ENCODE results near the gene MBD6.
"Not testable (repeated sequence)": the region's sequence is repeated elsewhere in the genome, so short reads cannot be mapped to it uniquely, and the experiment has no call there.

Gene MBD6

DNA sequence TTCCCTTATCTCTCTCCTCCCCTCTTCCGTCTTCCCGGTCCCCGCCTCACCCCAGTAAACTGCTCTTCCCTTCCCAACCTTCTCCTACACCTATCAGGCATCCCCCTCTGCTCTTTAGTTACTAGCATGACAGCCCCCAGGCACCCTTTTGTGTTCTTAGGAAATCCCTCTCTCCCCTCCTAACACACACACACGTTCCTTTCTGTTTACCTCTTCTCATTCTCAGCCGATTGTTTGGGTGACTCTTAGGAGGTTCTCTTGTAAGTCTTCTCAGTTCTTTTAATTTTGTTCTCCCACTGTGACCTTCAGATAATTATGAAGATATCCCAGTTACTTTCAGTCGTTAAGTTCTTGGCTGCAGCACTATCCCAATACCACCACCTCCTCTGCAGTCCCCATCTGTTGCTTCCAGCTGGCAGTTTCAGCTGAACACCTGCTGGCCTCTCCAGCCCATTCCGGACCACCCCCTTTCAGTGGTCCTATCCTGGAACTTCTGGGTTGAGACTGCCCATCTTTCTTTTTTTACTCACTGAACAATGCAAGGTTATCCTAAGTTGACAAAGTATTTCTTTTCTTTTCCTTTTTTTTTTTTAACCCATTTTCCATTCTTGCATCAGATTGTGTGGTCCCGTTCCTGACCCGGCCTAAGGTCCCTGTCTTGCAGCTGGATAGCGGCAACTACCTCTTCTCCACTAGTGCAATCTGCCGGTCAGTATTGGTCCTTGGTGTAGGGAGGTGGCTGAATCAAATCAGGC is 34.0 kb upstream of the MBD6 start:
- no peak for DNase-seq (ENCODE audit: low spot score)

DNA sequence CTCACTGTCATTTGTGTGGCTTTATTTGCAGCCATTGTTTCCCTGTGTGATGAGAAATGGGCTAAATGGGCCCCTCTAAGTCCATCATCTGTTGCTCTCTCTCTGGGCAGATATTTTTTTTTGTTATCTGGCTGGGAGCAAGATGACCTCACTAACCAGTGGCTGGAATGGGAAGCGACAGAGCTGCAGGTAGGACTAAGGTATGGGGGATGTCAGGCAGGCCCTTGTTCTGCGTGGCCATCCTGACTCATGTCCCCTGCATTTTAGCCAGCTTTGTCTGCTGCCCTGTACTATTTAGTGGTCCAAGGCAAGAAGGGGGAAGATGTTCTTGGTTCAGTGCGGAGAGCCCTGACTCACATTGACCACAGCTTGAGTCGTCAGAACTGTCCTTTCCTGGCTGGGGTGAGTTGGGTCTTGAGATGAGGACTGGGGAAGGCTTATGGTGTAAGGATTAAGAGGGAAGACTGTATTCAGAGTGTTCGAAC is 33.4 kb upstream of the MBD6 start:
- no peak for DNase-seq (ENCODE audit: low spot score)

DNA sequence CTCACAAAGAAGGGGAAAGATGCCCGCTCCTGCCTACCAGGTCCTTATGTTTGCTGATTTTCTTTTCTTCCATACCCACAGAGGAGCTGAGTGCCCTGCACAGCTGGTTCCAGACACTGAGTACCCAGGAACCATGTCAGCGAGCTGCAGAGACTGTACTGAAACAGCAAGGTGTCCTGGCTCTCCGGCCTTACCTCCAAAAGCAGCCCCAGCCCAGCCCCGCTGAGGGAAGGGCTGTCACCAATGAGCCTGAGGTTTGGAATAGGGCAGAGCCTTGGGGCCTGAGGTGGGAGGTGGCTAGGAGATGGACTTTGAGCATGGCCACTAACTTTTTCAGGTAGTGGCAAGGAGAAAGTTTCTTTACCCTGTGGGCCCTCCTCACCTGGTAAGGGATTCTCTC is 32.5 kb upstream of the MBD6 start:
- DNase-seq (ENCODE audit: low spot score) = no peak

DNA sequence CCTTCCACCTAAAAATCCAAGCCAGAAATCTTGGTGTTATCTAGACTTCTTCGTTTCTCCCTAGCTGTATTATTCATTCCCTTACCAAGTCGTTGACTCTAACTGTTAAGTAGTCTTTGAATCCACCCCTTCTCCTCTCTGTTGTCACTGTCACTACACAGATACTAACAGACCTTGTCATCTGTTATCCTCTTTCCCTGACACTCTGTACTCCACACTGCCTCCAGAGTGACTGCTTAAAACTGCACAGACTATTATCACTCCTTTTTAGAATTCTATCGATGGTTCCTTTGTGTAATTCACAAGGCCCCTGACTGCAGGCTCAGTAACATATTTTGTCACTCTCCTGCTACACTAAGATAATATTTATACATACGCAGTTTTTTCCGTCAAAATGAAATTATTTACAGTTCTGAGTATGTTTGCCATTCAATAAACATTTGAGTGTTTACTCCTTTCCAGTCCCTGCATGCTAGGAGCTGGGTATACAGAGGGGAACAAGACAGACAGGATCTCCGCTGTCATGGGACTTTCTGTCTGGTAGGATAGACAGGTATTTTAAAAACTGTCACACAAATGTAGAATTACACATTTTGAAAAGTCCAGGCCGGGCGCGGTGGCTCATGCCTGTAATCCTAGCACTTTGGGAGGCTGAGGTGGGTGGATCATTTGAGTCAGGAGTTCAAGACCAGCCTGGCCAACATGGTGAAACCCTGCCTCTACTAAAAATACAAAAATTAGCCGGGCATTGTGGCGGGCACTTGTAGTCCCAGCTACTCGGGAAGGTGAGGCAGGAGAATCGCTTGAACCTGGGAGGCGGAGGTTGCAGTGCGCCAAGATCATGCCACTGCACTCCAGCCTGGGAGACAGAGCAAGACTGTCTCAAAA is 31.0 kb upstream of the MBD6 start:
- no peak for DNase-seq (ENCODE audit: low spot score)

DNA sequence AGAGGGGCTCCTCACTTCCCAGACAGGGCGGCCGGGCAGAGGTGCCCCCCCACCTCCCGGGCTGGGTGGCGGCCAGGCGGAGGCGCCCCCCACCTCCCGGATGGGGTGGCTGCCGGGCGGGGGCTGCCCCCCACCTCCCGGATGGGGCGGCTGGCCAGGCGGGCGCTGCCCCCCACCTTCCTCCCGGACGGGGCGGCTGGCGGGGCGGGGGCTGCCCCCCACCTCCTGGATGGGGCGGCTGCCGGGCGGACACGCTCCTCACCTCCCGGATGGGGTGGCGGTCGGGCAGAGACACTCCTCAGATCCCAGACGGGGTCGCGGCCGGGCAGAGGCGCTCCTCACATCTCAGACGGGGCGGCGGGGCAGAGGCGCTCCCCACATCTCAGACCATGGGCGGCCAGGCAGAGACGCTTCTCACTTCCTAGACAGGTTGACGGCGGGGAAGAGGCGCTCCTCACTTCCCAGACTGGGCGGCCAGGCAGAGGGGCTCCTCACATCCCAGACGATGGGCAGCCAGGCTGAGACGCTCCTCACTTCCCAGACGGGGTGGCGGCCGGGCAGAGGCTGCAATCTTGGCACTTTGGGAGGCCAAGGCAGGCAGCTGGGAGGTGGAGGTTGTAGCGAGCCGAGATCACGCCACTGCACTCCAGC is 27.4 kb upstream of the MBD6 start:
- not testable (repeated sequence) for DNase-seq (ENCODE audit: low spot score)

DNA sequence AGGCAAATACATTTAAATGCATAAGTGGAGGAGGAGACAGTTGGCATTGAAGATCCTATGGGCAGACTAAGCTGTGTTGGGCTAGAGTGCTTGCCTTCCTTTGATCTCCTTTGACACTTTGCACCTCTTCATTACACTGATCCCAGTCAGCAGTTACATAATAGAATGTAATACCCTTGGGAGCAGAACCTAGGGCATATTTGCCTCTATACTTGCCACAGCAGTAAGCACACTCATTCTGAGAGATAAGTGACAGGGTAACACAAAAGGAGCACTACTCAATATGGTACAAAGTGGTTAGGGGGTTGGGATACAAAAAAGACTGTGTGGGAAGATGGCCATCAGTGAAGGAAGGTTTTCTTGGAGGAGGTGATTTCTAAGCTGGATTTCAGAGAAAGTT is 25.8 kb upstream of the MBD6 start:
- DNase-seq (ENCODE audit: low spot score) = no peak

DNA sequence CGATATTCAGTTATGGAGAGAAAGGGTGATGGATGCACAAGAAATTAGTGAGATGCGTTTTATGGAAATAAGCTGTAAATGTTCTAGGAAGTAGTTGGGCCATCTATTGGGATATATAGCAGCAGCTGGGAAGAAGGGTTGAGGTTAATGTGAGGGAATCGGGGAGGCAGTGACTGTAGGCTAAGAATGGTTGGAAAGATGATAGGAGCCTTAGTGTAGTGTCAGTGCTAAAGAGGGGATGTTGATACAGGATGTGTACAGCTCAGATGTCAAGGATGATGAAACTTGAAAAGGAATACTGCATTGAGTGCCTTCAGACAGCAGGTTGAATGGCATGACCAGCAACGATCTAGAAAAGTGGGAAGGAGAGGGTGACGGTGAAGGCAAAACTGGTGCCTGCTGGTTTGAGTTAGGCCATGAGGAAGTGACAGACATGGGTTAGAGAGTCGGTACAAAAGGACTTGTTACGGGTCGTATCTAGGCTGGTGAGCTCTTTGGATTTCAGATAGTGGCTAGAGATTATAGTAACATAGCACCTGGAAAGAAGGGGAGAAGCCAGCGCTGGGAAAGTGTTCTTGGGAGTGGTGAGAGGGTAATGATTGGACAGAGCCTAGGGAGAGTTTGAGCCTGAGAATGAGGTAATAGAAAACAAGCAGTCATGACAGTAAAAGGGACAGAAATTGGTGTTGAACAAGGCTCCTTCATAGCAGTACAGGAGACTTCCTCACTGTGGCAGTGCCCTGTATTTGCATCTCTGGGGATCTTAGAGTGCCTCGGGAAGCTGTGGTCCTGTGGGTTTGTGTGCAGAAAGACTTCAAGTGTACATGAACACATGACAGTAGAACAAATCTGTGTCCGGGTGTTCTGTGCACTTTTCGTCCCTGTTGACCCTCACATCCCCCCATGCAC is 25.1 kb upstream of the MBD6 start:
- DNase-seq (ENCODE audit: low spot score) = no peak

DNA sequence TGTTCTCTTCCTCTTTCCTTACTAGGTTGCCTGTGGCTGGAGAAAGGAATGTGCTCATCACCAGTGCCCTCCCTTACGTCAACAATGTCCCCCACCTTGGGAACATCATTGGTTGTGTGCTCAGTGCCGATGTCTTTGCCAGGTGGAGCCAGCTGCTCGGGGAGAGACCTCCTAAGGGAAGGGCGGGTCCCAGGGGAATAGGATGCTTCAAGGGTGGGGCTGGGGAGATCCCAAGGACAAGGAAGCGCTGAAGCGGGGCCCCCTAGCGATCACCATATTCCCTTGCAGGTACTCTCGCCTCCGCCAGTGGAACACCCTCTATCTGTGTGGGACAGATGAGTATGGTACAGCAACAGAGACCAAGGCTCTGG is 24.5 kb upstream of the MBD6 start:
- DNase-seq (ENCODE audit: low spot score) = no peak

DNA sequence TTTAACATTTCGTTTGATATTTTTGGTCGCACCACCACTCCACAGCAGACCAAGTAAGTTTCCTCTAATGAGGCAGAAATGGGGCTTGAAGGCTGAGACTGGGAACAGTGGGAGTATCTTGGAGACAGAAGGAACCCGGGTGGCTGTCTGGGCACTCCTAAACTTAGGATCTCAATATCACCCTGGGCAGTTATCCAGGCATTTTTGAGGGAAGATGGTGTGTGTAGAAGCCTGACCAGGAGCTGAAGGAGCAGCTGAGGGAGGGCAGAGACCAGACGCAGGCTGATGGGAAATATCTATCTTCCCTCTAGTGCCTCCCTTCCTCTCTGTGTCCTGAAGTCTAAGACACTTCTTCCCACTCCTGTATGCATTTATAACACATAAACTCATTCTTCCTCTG is 24.1 kb upstream of the MBD6 start:
- DNase-seq (ENCODE audit: low spot score) = no peak

DNA sequence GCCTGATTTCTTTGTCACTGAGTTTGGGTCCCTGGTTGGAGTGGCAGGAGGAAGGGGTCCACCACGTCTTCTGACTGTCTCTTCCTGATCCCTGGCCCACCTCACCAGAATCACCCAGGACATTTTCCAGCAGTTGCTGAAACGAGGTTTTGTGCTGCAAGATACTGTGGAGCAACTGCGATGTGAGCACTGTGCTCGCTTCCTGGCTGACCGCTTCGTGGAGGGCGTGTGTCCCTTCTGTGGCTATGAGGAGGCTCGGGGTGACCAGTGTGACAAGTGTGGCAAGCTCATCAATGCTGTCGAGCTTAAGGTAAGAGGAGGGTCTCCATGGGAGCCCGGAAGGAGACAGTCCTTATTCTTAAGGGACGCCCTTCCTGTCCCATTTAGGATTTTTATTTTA is 22.4 kb upstream of the MBD6 start:
- DNase-seq (ENCODE audit: low spot score) = no peak

DNA sequence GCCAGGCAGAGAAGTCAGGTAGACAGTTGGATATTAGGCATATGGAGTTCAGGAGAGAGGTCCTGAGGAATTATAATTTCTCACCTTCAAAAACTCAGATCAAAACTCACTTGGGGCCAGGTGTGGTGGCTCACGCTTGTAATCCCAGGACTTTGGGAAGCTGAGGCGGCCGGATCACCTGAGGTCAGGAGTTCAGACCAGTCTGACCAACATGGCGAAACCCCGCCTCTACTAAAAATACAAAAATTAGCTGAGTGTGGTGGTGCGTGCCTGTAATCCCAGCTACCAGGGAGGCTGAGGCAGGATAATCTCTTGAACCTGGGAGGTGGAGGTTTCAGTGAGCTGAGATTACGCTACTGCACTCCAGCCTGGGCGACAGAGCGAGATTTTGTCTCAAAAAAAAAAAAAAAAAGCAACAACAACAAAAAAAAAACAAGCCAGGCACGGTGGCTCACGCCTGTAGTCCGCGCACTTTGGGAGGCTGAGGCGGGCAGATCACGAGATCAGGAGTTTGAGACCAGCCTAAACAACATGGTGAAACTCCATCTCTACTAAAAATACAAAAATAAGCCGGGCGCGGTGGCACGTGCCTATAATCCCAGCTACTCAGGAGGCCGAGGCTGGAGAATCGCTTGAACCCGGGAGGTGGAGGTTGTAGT is 20.2 kb upstream of the MBD6 start:
- DNase-seq (ENCODE audit: low spot score) = not testable (repeated sequence)

DNA sequence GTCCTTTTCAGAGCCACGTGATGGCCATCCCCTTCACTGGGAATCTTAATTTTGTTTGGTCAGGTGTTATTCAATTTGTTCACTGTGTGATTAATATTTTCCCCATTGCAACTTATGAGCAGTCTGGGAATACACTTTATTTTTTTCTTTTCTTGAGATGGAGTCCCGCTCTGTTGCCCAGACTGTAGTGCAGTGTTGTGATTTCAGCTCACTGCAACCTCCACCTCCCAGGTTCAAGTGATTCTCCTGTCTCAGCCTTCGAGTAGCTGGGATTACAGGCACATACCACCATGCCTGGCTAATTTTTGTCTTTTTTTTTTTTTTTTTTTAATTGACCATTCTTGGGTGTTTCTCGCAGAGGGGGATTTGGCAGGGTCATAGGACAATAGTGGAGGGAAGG is 16.1 kb upstream of the MBD6 start:
- DNase-seq (ENCODE audit: low spot score) = not testable (repeated sequence)

DNA sequence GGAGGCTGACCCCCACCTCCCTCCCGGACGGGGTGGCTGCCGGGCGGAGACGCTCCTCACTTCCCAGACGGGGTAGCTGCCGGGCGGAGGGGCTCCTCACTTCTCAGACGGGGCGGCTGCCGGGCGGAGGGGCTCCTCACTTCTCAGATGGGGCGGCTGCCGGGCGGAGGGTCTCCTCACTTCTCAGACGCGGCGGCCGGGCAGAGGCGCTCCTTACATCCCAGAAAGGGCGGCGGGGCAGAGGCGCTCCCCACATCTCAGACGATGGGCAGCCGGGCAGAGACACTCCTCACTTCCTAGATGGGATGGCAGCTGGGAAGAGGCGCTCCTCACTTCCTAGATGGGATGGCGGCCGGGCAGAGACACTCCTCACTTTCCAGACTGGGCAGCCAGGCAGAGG is 14.8 kb upstream of the MBD6 start:
- DNase-seq (ENCODE audit: low spot score) = not testable (repeated sequence)

DNA sequence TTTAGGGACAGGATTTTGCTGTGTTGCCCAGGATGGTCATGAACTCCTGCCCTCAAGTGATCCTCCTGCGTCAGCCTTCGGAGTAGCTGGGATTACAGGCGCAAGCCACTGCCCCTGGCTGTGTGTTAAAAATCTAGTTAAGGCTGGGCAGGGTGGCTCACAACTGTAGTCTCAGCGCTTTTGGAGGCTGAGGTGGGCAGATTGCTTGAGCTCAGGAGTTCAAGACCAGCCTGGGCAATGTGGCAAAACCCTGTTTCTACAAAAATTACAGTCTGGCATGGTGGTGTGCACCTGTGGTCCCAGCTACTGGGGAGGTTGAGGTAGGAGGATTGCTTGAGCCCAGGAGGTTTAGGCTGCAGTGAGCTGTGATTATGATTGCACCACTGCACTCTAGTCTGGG is 11.5 kb upstream of the MBD6 start:
- DNase-seq (ENCODE audit: low spot score) = no peak

DNA sequence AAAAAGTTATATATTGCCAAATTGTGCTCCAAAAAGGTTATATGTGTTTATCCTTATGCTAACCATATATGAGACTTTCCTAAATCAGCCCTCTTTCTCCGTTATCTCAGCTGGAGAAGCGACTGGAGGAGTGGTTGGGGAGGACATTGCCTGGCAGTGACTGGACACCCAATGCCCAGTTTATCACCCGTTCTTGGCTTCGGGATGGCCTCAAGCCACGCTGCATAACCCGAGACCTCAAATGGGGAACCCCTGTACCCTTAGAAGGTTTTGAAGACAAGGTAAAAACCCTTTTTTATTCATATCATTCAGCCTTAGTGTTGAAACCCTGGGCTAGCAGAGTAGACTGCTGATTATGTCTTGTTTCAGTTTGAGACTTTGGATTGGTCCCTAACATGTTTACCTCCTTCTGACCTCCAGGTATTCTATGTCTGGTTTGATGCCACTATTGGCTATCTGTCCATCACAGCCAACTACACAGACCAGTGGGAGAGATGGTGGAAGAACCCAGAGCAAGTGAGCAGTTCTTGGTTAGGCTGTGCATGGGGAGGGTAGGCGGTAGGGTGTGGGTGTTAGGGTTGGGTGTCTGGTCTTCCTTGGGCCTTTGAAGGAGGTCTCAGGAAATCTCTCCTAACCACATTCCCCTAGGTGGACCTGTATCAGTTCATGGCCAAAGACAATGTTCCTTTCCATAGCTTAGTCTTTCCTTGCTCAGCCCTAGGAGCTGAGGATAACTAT is 10.9 kb upstream of the MBD6 start:
- DNase-seq (ENCODE audit: low spot score) = no peak

DNA sequence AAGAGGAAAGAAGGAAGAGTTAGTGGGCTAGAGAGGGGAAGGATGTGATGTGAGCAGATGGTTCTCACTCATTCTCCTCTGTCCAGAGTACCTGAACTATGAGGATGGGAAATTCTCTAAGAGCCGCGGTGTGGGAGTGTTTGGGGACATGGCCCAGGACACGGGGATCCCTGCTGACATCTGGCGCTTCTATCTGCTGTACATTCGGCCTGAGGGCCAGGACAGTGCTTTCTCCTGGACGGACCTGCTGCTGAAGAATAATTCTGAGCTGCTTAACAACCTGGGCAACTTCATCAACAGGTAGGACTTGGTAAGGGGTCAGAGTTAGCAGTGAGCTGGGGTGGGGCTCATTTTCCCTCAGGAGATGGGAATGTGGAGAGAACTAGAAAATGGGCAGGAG is 10.0 kb upstream of the MBD6 start:
- DNase-seq (ENCODE audit: low spot score) = no peak

DNA sequence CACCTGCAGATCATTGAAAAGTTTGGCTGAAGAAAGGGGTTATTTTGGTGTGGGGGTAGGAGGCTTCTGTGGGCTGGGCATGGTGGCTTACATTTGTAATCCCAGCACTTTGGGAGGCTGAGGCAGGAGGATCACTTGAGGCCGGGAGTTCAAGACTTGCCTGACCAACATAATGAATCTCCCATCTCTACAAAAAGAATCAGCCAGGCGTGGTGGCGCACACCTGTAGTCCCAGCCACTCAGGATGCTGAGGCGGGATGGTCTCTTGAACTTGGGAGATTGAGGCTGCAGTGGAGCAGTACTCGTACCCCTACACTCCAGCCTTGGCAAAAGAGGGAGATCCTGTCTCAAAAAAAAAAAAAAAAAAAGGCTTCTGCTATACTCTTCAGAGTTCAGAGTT is 9.4 kb upstream of the MBD6 start:
- DNase-seq (ENCODE audit: low spot score) = no peak

DNA sequence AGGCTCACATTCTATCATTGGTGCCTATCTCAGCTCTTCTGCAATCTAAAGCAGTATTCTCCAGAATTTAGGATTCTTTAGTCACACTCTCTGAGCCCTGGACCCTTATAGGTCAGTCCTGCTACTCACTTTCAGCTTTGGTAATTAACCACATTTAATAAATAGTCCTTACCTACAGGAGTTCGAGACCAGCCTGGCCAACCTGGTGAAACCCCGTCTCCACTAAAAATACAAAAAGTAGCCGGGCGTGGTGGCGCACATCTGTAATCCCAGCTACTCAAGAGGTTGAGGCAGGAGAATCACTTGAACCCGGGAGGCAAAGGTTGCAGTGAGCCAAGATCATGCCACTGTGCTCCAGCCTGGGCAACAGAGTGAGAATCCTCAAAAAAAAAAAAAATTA is 8.9 kb upstream of the MBD6 start:
- not testable (repeated sequence) for DNase-seq (ENCODE audit: low spot score)

DNA sequence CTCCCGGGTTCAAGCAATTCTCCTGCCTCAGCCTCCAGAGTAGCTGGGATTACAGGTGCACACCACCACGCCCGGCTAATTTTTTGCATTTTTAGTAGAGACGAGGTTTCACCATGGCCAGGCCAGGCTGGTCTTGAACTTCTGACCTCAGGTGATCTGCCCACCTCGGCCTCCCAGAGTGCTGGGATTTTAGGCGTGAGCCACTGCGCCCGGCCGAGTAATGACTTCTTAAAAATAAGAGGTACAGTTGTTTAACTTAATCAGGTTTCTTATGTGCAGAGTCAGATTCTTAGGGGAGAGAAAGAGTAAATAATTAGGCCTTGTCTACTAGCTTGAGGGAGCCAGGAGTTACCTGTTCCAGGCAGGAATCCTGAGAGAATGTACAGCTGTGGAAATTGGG is 8.4 kb upstream of the MBD6 start:
- DNase-seq (ENCODE audit: low spot score) = not testable (repeated sequence)

DNA sequence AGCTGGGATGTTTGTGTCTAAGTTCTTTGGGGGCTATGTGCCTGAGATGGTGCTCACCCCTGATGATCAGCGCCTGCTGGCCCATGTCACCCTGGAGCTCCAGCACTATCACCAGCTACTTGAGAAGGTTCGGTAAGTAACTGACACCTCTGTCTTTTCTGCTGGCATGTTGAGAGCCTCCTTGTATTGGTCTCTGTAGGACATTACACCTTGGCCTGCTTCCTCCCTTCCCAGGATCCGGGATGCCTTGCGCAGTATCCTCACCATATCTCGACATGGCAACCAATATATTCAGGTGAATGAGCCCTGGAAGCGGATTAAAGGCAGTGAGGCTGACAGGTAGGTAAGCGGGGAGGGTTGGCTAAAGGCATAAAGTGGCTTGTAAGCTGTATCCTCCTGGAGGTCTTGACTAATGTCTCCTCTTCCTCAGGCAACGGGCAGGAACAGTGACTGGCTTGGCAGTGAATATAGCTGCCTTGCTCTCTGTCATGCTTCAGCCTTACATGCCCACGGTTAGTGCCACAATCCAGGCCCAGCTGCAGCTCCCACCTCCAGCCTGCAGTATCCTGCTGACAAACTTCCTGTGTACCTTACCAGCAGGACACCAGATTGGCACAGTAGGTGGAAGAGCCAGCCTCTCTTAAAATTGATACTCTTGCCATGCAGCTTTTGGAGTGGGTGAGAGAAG is 7.8 kb upstream of the MBD6 start:
- no peak for DNase-seq (ENCODE audit: low spot score)
